SU-DHL-6 (cell line): ENCODE data around the gene FBXO41.

Experiments
- H2AFZ ChIP-seq: fragments of 200-600 bp; sonication (generic); 2 replicates; pipeline ENCODE4 v1.6.1; 2014; ENCODE audit warnings: low read depth, mild to moderate bottlenecking, moderate library complexity, mixed read lengths, antibody characterized with exemption, low read length; ENCODE audit not compliant: severe bottlenecking
- H3F3A ChIP-seq: fragments of 200-600 bp; shearing (Covaris generic); 2 replicates; pipeline ENCODE4 v1.6.0; 2016; ENCODE audit warnings: antibody characterized with exemption, mild to moderate bottlenecking; ENCODE audit not compliant: insufficient read depth
- H3K27ac ChIP-seq: fragments of 200-600 bp; sonication (generic); 2 replicates; pipeline ENCODE4 v1.5.1; 2016; ENCODE audit warnings: low read depth, mild to moderate bottlenecking, low read length, moderate library complexity, mixed read lengths
- H3K27me3 ChIP-seq: fragments of 200-600 bp; sonication (generic), shearing (Covaris generic); 2 replicates; pipeline ENCODE4 v1.6.0; 2014; ENCODE audit warnings: mild to moderate bottlenecking, low read length
- H3K36me3 ChIP-seq: fragments of 200-600 bp; sonication (generic); 2 replicates; pipeline ENCODE4 v1.6.1; 2014; ENCODE audit warnings: mild to moderate bottlenecking, low read length, mixed read lengths
- H3K4me2 ChIP-seq: fragments of 300-600, 200-600 bp; shearing (Covaris generic), sonication (generic); 2 replicates; pipeline ENCODE4 v1.6.0; 2014; ENCODE audit warnings: low read length, low read depth, mild to moderate bottlenecking; ENCODE audit not compliant: poor library complexity, severe bottlenecking
- H3K4me3 ChIP-seq: fragments of 200-600 bp; sonication (generic); 2 replicates; pipeline ENCODE4 v1.5.1; 2014; ENCODE audit warnings: antibody characterized with exemption, low read length, mild to moderate bottlenecking, mixed read lengths; ENCODE audit not compliant: insufficient read depth, poor library complexity, severe bottlenecking
- H3K79me2 ChIP-seq: fragments of 200-600 bp; sonication (generic); 2 replicates; pipeline ENCODE4 v1.6.1; 2014; ENCODE audit warnings: mild to moderate bottlenecking, low read length, moderate library complexity; ENCODE audit not compliant: insufficient read depth
- H3K9ac ChIP-seq: fragments of 200-600 bp; sonication (generic); 2 replicates; pipeline ENCODE4 v1.7.0; 2014; ENCODE audit warnings: mild to moderate bottlenecking, low read length
- H3K9me2 ChIP-seq: fragments of 200-600 bp; sonication (generic); replicated peaks from 2 replicates; pipeline ENCODE4 v1.6.1; 2014; ENCODE audit warnings: low read length; ENCODE audit not compliant: insufficient read depth
- H3K9me3 ChIP-seq: fragments of 200-600 bp; sonication (generic); 2 replicates; pipeline ENCODE4 v1.6.1; 2014; ENCODE audit warnings: low read length, mixed read lengths; ENCODE audit not compliant: insufficient read depth
- H4K20me1 ChIP-seq: fragments of 200-600 bp; sonication (generic); 2 replicates; pipeline ENCODE4 v1.6.1; 2014; ENCODE audit warnings: low read depth, mild to moderate bottlenecking, antibody characterized with exemption, low read length, moderate library complexity, mixed read lengths
- CTCF ChIP-seq: fragments of 200-600 bp; sonication (generic); IDR thresholded peaks from one replicate; pipeline ENCODE4 v1.5.1; 2017; ENCODE audit warnings: antibody characterized with exemption, mild to moderate bottlenecking, low read length, moderate library complexity; ENCODE audit not compliant: insufficient read depth, poor library complexity, severe bottlenecking
- EZH2phosphoT487 ChIP-seq: fragments of 200-600 bp; sonication (generic), shearing (Covaris generic); conservative IDR thresholded peaks from 2 replicates; pipeline ENCODE4 v1.6.1; 2018; ENCODE audit warnings: mild to moderate bottlenecking, antibody characterized with exemption, low read length, moderate library complexity, mixed read lengths

The FBXO41 gene

DNA sequence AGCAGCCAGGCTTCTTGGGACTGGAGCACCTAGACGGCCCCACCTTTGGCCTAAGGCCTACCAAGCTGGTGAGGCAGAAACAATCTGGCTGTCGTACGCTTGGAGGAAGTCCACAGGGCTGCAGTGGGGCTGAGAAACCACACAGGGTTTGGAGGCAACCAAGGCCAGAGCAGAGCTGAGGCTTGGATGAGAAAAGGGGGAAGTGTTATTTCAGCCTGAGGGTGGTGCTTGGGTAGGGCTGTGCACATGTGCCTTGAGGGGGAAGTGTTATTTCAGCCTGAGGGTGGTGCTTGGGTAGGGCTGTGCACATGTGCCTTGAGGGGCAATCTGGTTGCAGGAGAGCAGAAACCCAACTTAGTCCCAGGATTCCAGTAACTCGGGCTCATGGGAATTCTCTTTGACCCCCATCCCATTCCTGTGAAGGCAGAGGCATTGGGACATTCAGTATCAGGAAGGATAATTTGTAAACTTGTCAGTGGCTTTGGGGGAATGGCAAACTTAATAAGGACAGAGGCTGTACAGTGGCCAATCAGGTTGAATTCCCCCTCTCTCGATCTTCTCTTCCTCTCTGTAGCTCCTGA, 971 bp upstream of the FBXO41 start:
- no peak for TF ChIP-seq EZH2phosphoT487
- TF ChIP-seq CTCF = no peak
- H3K27me3 ChIP-seq = no peaks in the 10 kb centered on the region
- peak overlapping the region; percentile 92 for H3K27ac ChIP-seq
- no peaks in the 10 kb centered on the region for H3K9me3 ChIP-seq
- H3K4me3 ChIP-seq = peak overlapping the region; percentile 85
- H3K36me3 ChIP-seq = no peaks in the 10 kb centered on the region
- peaks cover 40% of the 10 kb centered on the region for H3K79me2 ChIP-seq
- peak overlapping the region; percentile 76 for H2AFZ ChIP-seq
- peak overlapping the region; percentile 92 for H3K9ac ChIP-seq
- H3K4me2 ChIP-seq = peak overlapping the region; percentile 91
- H4K20me1 ChIP-seq = no peaks in the 10 kb centered on the region; the same call in 1 of the 2 replicates
- no peaks in the 10 kb centered on the region for H3K9me2 ChIP-seq
- H3F3A ChIP-seq = 0 out of 2 replicates have a peak, but pooled peaks cover 3% of the 10 kb centered on the region

GRCh38 chr2:73283545-73284295, 558 bp downstream of the FBXO41 start:
- Histone ChIP-seq H4K20me1 (no peaks in the 10 kb centered on the region; the same call in 1 of the 2 replicates), H3K27ac (peak overlapping the region; percentile 92), H3K79me2 (peaks cover 55% of the 10 kb centered on the region), H2AFZ (peak overlapping the region; percentile 77), H3K27me3 (no peaks in the 10 kb centered on the region), H3F3A (0 out of 2 replicates have a peak, but pooled peaks cover 3% of the 10 kb centered on the region), H3K4me3 (peak overlapping the region; percentile 85), H3K9ac (peak overlapping the region; percentile 92), H3K9me3 (no peaks in the 10 kb centered on the region), H3K9me2 (no peaks in the 10 kb centered on the region), H3K4me2 (peak overlapping the region; percentile 91), H3K36me3 (no peaks in the 10 kb centered on the region)
- TF ChIP-seq EZH2phosphoT487 (no peak), CTCF (no peak)

DNA sequence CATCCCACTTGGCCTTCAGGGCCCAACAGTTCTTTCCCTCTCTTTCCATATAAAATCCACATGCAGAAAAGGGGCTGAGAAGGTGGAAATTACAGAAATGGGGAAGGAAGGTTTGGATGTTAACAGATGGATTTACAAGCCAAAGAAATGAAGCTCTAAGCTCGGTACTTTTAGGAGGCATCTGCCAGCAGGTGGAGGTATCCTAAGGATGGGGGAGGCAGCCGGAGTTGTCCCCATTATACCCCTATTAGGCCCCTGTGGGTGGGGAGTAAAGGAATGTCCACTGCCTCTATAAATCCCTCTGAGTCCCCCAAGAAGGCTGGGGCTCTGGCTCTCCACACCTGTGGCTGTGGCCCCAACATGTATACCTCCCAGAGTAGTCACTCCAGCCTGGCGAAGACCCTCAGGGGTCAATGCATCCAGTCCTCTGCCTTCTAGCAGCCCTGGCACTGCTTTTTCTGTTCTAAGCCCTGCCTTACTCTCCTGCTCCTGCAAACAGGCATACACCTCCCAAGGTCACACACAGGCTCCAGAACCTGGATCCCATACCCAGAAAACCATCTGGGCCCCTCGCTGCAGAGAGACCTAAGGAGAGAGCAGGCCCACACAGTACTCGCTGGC, 1.2 kb downstream of the FBXO41 start:
- peak overlapping the region; percentile 85 for H3K4me3 ChIP-seq
- TF ChIP-seq CTCF = no peak
- TF ChIP-seq EZH2phosphoT487 = no peak
- H3K36me3 ChIP-seq = no peaks in the 10 kb centered on the region
- peaks cover 62% of the 10 kb centered on the region for H3K79me2 ChIP-seq
- H3K4me2 ChIP-seq = peak overlapping the region; percentile 91
- no peaks in the 10 kb centered on the region; the same call in 1 of the 2 replicates for H4K20me1 ChIP-seq
- H3K9ac ChIP-seq = peak overlapping the region; percentile 92
- no peaks in the 10 kb centered on the region for H3K27me3 ChIP-seq
- no peak overlapping the region for H2AFZ ChIP-seq
- H3K27ac ChIP-seq = peak overlapping the region; percentile 92
- no peaks in the 10 kb centered on the region for H3K9me3 ChIP-seq
- H3K9me2 ChIP-seq = no peaks in the 10 kb centered on the region
- H3F3A ChIP-seq = 0 out of 2 replicates have a peak, but pooled peaks cover 3% of the 10 kb centered on the region
